Neural cell (in vitro differentiated cells): ENCODE data around the gene BRD2.

Experiments
- CTCF ChIP-seq: fragments of 450-650 bp; IDR thresholded peaks from 2 replicates; pipeline ENCODE4 v1.5.1; 2014; ENCODE audit warnings: antibody characterized with exemption, mild to moderate bottlenecking, moderate library complexity; ENCODE audit not compliant: poor library complexity, severe bottlenecking
- EZH2 ChIP-seq: fragments of 200-600, 300-800 bp; shearing (Covaris generic), sonication (generic); IDR thresholded peaks from 2 replicates; pipeline ENCODE4 v1.6.1; 2014; ENCODE audit warnings: antibody characterized with exemption, low read length, borderline replicate concordance, mild to moderate bottlenecking; ENCODE audit not compliant: insufficient read depth, poor library complexity, severe bottlenecking
- RAD21 ChIP-seq: fragments of 450-650 bp; conservative IDR thresholded peaks from 2 replicates; pipeline ENCODE4 v1.6.1; 2014; ENCODE audit warnings: antibody characterized with exemption, mild to moderate bottlenecking, moderate library complexity

DNA sequence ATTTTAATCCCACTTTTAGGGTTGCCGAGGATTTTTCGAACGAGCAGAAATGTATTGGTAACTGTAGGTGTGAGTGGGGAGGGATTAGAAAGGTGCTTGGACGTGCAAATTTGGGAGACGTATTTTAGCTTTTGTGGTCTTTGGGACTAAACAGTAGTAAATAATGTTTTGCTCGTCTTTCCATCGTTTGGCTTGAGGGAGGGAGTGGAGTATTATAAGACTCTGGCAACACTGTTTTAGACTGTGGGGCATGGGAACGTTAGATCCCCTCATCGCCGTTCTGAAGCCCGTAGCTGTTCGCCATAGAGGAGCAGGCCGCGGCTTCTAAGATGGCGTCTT lies 2.8 kb downstream of the BRD2 start:
- TF ChIP-seq CTCF (no peak), EZH2 (no peak), RAD21 (no peak)
